GM18909 (cell line): Measurements from ENCODE around the gene ADGRV1.
A peak's percentile ranks its signal among the peaks of the same experiment; 100 is the strongest.
"Not testable (repeated sequence)": the region's sequence is repeated elsewhere in the genome, so short reads cannot be mapped to it uniquely, and the experiment has no call there.

Experiments
- ATAC-seq: cut with Tn5 transposase; IDR thresholded peaks from one replicate; pipeline ENCODE4 v1.9.1; 2021; ENCODE audit warnings: mild to moderate bottlenecking; ENCODE audit not compliant: unreplicated experiment, poor library complexity

ADGRV1 gene

DNA sequence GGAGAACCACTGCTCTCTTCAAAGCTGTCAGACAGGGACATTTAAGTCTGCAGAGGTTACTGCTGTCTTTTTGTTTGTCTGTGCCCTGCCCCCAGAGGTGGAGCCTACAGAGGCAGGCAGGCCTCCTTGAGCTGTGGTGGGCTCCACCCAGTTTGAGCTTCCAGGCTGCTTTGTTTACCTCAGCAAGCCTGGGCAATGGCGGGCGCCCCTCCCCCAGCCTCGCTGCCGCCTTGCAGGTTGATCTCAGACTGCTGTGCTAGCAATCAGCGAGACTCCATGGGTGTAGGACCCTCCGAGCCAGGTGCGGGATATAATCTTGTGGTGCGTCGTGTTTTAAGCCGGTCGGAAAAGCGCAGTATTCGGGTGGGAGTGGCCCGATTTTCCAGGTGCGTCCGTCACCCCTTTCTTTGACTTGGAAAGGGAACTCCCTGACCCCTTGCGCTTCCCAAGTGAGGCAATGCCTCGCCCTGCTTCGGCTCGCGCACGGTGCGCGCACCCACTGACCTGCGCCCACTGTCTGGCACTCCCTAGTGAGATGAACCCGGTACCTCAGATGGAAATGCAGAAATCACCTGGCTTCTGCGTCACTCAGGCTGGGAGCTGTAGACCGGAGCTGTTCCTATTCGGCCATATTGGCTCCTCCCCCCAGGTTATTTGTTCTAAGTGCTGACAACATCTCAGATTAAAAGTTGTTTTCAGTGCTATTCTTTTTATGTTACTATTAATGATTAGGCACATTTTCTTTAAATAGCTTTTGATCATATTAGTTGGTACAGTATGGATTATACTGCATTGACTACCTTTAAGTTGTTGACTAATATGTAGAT is 370.6 kb downstream of the ADGRV1 start:
- ATAC-seq: not testable (repeated sequence)

GRCh38 chr5:90930062-90930461 is 371.5 kb downstream of the ADGRV1 start:
- ATAC-seq: no peak

DNA sequence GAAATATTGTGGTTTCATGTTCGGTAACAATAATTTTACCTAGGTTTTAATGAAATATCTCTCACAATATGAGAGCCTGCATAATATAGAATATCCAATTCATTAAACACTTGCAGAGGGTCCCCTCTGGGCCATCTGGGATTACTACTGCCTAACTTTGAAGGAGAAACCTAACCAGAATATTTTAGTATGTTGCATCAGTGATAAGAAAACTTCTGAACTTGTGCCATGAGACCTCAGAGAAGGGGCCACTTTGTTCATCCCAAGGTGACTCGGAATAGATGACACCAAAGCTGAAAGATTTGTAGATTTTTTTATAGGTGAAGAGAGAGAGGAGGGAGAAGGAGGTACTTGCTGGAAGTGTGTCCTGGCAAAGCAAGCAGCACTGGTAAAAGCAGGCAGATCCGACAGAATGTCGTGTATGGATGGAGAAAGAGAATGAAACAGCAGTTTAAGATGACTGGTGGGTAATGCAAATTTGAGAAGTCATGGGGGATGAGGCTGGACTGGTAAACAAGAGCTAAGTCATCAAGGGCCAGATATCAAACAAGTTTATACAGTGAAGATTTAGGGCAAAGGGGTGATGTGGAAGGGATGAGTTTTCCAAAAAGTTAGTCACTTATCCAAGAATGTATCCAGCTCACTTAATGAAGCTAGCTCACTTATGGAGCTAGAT is 372.3 kb downstream of the ADGRV1 start:
- ATAC-seq: no peak

DNA sequence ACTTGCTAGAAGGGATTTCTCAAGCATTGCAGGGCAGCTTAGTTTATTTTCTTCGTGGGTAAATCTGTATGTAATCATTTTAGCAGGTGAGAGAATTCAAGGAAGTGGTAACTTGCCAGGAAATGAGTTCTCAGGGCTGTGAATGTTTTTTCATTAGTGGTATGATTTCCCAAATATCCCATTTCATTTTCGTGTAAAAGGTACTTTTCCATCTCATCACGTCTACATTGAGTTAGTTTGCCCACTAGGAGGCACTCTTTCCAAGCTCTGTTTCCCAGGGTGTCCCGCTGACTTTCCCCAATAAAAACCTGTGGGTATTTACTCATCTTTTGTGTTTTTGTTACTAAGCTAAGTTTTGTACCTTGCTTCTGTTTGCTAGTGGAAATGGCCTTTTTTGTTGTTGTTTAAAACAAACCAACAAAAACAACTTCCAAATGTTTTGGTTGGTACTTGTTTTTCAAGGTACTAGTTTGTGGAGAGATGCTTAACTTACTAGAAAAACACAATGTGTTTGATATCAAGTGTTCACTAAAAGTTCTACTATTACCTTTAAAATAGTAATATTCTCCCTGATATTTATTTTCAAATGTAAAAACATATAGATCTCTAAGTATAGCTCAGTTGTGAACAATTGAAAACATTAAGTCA is 373.6 kb downstream of the ADGRV1 start:
- ATAC-seq: peak; percentile 59

- ATAC-seq: no peak
These were observed 374.7 kb downstream of the ADGRV1 start for GRCh38 chr5:90933298-90933697.

- ATAC-seq: no peak
These were observed 375.6 kb downstream of the ADGRV1 start for GRCh38 chr5:90934091-90934719.

GRCh38 chr5:90934738-90935137 is 376.1 kb downstream of the ADGRV1 start:
- ATAC-seq: no peak

GRCh38 chr5:90939211-90939610 is 380.6 kb downstream of the ADGRV1 start:
- no peak for ATAC-seq

DNA sequence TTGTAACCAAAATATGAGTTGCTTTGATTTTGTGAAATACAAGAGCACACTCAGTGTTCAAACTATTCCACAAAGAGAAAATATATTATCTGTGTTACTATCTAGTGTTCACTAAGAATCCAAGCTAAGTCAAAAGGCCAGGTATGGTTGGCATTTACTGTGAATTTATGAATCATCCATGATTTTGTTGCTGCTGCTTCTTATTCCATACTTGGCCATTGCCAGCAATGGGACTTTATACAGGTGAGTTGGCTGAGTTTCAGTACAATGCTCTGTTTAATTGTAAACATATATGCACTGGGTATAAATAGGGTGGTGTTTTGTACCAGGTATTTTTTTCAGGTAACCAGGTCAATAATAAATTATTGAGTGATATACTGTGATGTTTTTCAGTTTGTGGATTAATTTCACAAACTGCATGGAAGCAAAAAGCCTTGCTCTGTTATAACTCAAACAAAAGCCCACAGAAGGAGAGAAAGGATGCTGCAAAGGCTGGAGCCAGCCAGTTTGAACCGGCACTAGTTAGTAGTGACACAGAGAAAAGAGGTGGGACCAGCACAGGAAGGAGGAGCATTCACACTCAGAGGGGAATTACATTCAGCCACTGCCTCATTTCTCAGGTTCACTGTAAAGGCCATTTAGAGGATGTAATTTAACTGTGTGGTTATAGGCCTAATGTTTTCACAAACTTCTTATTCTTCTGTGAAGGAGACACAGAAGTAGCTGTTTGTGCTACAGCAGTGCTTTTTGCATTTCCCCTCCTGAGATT is 381.8 kb downstream of the ADGRV1 start:
- peak; percentile 100 for ATAC-seq

GRCh38 chr5:90941002-90941720 is 382.6 kb downstream of the ADGRV1 start:
- ATAC-seq: no peak

GRCh38 chr5:90944116-90944515 is 385.5 kb downstream of the ADGRV1 start:
- no peak for ATAC-seq

GRCh38 chr5:90947667-90948066 is 389.1 kb downstream of the ADGRV1 start:
- ATAC-seq: no peak

- ATAC-seq: no peak
These were observed 390.4 kb downstream of the ADGRV1 start for GRCh38 chr5:90948969-90949368.

DNA sequence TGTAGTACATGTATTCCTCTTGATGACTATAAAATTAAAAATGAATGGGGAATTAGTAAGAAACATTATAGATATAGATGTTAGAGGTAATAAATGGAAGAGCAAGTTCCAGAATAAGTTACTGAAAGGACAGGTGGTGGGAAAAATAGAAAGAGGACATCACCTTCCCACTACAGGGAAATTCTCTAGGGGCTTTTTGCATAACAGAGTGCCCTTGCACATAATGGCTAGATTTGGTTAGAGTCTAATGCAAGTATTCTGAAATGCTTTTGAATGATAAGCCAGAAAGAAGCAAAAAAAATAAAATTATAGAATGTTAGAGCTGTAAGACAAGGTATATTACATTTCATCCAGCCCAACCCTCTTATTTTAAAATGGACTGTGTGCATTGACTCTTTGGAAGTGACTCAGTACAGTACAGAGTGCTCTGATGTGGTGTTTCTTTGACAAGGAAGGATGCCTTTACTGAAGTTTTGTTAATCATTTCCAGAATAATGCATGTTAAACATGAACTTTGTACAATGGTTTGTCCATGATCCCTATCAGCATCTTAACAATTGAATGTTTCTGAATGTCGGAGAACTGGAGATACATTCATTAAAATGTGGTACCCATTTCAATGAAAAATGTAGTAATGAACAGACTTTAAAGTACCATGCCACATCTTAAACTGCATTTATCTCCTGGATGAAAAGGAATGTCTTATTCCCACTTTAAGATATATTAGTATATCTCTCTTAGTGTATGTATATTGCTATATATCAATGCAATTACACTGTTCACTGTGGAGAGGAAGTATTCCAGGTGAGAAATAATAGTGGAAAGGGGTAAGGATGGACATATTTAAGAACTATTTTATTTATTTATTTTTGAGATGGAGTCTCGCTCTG is 391.1 kb downstream of the ADGRV1 start:
- peak; percentile 73 for ATAC-seq

DNA sequence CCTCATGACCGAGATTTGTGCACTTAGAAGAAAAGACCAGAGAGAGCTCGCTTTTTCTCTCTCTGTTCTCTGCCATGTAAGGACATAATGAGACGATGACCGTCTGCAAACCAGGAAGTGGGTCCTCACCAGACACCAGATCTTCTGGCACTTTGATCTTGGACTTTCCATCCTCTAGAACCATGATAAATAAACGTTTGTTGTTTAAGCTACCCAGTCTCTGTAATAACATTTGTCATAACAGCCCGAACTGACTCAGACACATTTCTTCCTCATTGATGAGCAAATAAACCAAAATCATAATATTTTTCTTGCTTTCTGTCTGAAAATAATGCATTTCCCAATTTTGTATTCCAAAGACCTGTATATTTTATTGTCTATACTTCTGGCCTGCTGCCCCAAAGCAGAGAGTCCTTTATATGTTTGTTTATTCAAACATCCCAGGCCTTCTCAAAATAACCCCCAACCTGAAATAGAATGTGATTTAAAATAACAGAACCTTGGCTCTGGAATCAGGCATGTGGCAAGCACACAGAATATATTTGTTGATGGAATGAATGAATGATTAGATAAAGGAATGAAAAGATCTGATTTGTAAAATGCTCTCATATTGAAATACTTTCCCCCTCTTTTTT is 396.5 kb downstream of the ADGRV1 start:
- ATAC-seq: no peak

GRCh38 chr5:90956511-90957097 is 398.0 kb downstream of the ADGRV1 start:
- no peak for ATAC-seq

GRCh38 chr5:90957906-90958305 is 399.3 kb downstream of the ADGRV1 start:
- ATAC-seq: no peak

DNA sequence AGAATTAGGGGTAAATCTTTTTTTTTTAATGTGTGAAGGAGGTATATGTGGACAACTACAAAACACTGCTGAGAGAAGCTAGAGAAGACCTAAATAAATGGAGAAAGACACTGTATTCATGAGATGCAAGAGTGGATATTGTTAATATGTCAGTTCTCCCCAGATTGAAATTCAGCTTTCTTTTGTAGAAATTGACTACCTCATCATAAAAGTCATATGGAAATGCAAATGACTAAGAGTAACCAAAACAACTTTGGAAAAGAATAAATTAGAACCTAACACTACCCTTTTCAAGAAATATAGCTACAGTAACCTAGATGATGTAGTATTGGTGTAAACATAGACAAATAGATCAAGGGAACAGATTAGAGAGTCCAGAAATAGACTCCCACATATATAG is 400.7 kb downstream of the ADGRV1 start:
- no peak for ATAC-seq
